ENCODE measurements around the gene AGPAT4.
"Not testable (repeated sequence)": the region's sequence is repeated elsewhere in the genome, so short reads cannot be mapped to it uniquely, and the experiment has no call there.

The AGPAT4 gene

GRCh38 chr6:161186173-161186769, 87.6 kb downstream of the AGPAT4 start:
- H4K20me1 ChIP-seq (ENCODE audit: control insufficient read depth, insufficient read depth, low read depth, low read length), result no peaks in the 10 kb centered on the region
- no peaks in the 10 kb centered on the region for H3F3A ChIP-seq (ENCODE audit: control insufficient read depth, insufficient read depth)
- H3K9me2 ChIP-seq (replicated peaks; ENCODE audit: control insufficient read depth, low read length), result no peaks in the 10 kb centered on the region
- H3K4me2 ChIP-seq (ENCODE audit: low read length), result no peak overlapping the region
- H3K27ac ChIP-seq (ENCODE audit: low read depth, low read length), result no peak overlapping the region
- TF ChIP-seq CTCF (IDR thresholded peaks at IDR 0.05; ENCODE audit: low read depth, low read length, poor library complexity, severe bottlenecking), result no peak
- TF ChIP-seq EZH2phosphoT487 (IDR thresholded peaks at IDR 0.05; ENCODE audit: borderline replicate concordance, low read length), result no peak
- H3K27me3 ChIP-seq (ENCODE audit: control insufficient read depth, low read length), result no peaks in the 10 kb centered on the region
- no peaks in the 10 kb centered on the region for H3K9me3 ChIP-seq (ENCODE audit: control insufficient read depth, insufficient read depth, low read length)
- H3K36me3 ChIP-seq (ENCODE audit: control insufficient read depth, low read length), result no peaks in the 10 kb centered on the region
- no peak overlapping the region for H3K4me3 ChIP-seq (ENCODE audit: low read length)
- H3K79me2 ChIP-seq (ENCODE audit: control insufficient read depth, low read length), result no peaks in the 10 kb centered on the region
- peaks cover 5% of the 10 kb centered on the region for H3K4me1 ChIP-seq (ENCODE audit: control insufficient read depth, low read length)

GRCh38 chr6:161181121-161181520, 92.7 kb downstream of the AGPAT4 start:
- H3F3A ChIP-seq (ENCODE audit: control insufficient read depth, insufficient read depth), result no peaks in the 10 kb centered on the region
- H3K4me1 ChIP-seq (ENCODE audit: control insufficient read depth, low read length), result peaks cover 11% of the 10 kb centered on the region
- peak overlapping the region; percentile 25 for H3K4me2 ChIP-seq (ENCODE audit: low read length)
- H3K9me3 ChIP-seq (ENCODE audit: control insufficient read depth, insufficient read depth, low read length), result no peaks in the 10 kb centered on the region
- H3K4me3 ChIP-seq (ENCODE audit: low read length), result no peak overlapping the region
- no peaks in the 10 kb centered on the region for H4K20me1 ChIP-seq (ENCODE audit: control insufficient read depth, insufficient read depth, low read depth, low read length)
- H3K27me3 ChIP-seq (ENCODE audit: control insufficient read depth, low read length), result no peaks in the 10 kb centered on the region
- no peak overlapping the region for H3K27ac ChIP-seq (ENCODE audit: low read depth, low read length)
- no peaks in the 10 kb centered on the region for H3K36me3 ChIP-seq (ENCODE audit: control insufficient read depth, low read length)
- no peaks in the 10 kb centered on the region for H3K9me2 ChIP-seq (replicated peaks; ENCODE audit: control insufficient read depth, low read length)
- no peaks in the 10 kb centered on the region for H3K79me2 ChIP-seq (ENCODE audit: control insufficient read depth, low read length)
- TF ChIP-seq CTCF (IDR thresholded peaks at IDR 0.05; ENCODE audit: low read depth, low read length, poor library complexity, severe bottlenecking) (no peak), EZH2phosphoT487 (IDR thresholded peaks at IDR 0.05; ENCODE audit: borderline replicate concordance, low read length) (no peak)

GRCh38 chr6:161178155-161178554, 95.7 kb downstream of the AGPAT4 start:
- H3K9me2 ChIP-seq (replicated peaks; ENCODE audit: control insufficient read depth, low read length); H3K4me3 ChIP-seq (ENCODE audit: low read length); H3K27me3 ChIP-seq (ENCODE audit: control insufficient read depth, low read length); H3K9me3 ChIP-seq (ENCODE audit: control insufficient read depth, insufficient read depth, low read length); H3K79me2 ChIP-seq (ENCODE audit: control insufficient read depth, low read length); H3F3A ChIP-seq (ENCODE audit: control insufficient read depth, insufficient read depth); H3K4me2 ChIP-seq (ENCODE audit: low read length); H4K20me1 ChIP-seq (ENCODE audit: control insufficient read depth, insufficient read depth, low read depth, low read length); H3K27ac ChIP-seq (ENCODE audit: low read depth, low read length); H3K36me3 ChIP-seq (ENCODE audit: control insufficient read depth, low read length): not testable (repeated sequence)
- H3K4me1 ChIP-seq (ENCODE audit: control insufficient read depth, low read length), result peaks cover 15% of the 10 kb centered on the region

GRCh38 chr6:161176428-161176827, 97.4 kb downstream of the AGPAT4 start:
- H4K20me1 ChIP-seq (ENCODE audit: control insufficient read depth, insufficient read depth, low read depth, low read length); H3K4me2 ChIP-seq (ENCODE audit: low read length); H3F3A ChIP-seq (ENCODE audit: control insufficient read depth, insufficient read depth); H3K27ac ChIP-seq (ENCODE audit: low read depth, low read length); H3K27me3 ChIP-seq (ENCODE audit: control insufficient read depth, low read length); H3K4me3 ChIP-seq (ENCODE audit: low read length); H3K79me2 ChIP-seq (ENCODE audit: control insufficient read depth, low read length); H3K9me3 ChIP-seq (ENCODE audit: control insufficient read depth, insufficient read depth, low read length); H3K9me2 ChIP-seq (replicated peaks; ENCODE audit: control insufficient read depth, low read length); H3K36me3 ChIP-seq (ENCODE audit: control insufficient read depth, low read length): not testable (repeated sequence)
- peaks cover 21% of the 10 kb centered on the region for H3K4me1 ChIP-seq (ENCODE audit: control insufficient read depth, low read length)

- not testable (repeated sequence) for H3K79me2 ChIP-seq (ENCODE audit: control insufficient read depth, low read length); H3K27ac ChIP-seq (ENCODE audit: low read depth, low read length); H3K36me3 ChIP-seq (ENCODE audit: control insufficient read depth, low read length); H4K20me1 ChIP-seq (ENCODE audit: control insufficient read depth, insufficient read depth, low read depth, low read length); H3K9me2 ChIP-seq (replicated peaks; ENCODE audit: control insufficient read depth, low read length); H3K4me2 ChIP-seq (ENCODE audit: low read length); H3K9me3 ChIP-seq (ENCODE audit: control insufficient read depth, insufficient read depth, low read length); H3K27me3 ChIP-seq (ENCODE audit: control insufficient read depth, low read length); H3K4me3 ChIP-seq (ENCODE audit: low read length)
- peaks cover 20% of the 10 kb centered on the region for H3F3A ChIP-seq (ENCODE audit: control insufficient read depth, insufficient read depth)
- peaks cover 50% of the 10 kb centered on the region for H3K4me1 ChIP-seq (ENCODE audit: control insufficient read depth, low read length)
Measured at GRCh38 chr6:161172769-161173168, 101.1 kb downstream of the AGPAT4 start.

Measured in DOHH2 (cell line).